ENCODE measurements around the gene MEGF9.
"Not testable (repeated sequence)": the region's sequence is repeated elsewhere in the genome, so short reads cannot be mapped to it uniquely, and the experiment has no call there.

The MEGF9 gene

DNA sequence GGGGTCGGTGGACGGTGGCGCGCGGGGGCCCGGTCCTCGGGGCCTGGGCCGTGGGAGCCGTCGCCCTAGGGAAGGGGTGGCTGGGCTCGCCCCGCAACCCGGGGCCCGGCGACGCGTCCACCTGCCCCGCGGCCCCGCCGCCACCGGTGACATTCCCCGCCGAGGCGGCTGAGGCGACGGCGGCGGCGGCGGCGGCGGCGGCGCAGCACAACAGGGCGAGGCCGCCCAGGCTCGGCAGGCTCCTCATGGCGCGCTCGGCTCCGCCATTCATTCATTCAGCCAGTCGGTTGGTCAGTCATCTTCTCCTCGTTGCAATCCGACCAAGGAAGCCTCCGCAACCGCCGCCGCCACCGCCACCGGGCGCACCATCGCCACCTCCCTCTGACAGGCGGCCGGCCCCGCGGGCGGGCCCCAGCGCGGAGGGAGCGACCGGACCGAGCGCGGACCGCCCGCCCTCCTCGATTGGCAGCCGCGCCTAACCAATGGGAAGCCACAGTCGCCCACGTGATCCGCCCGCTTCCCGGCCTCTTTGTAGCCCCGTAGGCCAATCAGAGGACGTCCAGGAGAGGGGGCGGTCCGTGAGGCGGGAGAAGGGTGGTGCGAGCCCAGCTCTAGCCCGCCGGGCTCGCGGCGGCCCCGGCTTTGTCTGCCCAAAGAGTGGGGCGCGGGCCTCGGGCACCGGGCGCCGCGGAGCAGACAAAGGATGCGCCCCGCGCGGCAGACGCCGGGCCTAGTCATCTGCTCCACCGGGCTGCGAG lies at the start of gene MEGF9:
Gene MEGF9 (minus strand): TSS at position 383 of the 758 bp plus-strand sequence. CDS start 112 bp downstream, at position 271.
- peak; percentile 91 to 92 for DNase-seq (ENCODE audit: low read depth in 2 of 2)

DNA sequence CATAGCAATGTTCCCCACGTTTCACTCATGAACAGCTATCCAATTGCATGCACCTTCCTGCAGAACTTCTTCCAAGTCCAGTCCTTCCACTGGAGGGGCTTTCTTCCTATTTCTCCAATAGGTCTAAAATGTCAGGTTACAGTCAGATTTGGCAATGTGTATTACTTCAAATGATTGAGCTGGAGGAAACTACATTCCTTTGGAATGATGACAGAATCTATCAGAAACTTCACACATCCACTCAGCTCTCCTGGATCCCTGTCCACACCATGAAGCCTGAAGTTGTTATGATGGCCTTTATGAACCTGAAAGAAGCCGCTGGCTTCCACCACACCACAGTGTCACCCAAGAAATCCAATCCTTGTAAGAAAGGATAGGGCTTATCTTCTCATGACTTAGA lies 46.7 kb upstream of the MEGF9 start:
- no peak for DNase-seq (ENCODE audit: low read depth in 2 of 2)

DNA sequence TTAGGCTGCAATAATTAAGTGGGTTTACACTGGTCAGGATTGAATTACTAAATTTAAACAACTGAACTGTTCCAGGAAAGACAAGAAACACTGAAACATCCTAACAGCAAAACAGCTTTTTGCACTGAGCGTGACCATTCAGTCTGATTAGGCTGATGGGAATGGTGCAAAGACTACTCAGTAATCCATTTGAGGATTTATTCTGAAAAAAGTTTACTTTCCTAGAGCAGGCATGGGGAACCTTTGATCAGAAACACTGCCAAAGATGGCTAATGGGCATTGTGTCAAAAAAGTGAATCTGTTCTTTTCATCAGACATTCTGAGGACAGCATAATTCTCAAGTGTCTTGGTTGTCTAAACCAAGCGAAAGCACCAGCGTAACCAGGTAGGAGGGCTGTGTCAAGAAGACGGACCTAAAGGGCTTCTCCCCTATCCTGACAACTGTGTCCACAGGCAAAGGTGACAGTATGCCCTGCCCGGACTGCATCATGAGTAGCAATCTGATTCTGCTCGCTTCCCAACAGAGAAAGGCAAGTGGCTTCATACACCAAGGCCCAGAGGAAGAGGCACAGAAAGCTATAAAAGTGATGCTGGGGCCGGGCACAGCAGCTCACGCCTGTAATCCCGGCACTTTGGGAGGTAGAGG lies 45.6 kb upstream of the MEGF9 start:
- no peak for DNase-seq (ENCODE audit: low read depth in 2 of 2)

DNA sequence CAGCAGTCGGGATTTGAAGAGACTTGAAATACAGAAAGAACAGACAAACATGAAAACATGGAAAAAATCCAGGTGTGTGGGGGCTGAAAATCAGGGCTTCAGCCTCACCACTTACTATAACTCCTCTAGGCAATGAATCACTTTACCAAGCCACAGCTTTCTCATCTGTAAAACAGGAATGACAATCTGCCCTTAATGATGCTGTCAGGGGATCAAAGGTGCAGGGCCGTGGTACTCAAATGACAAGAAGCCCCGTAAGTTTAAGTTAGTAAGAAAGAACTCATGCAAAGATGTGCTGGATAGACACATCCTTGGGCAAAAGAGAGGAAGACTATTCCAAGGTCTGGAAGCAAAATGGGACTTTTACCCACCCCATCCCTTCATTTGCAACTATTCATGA lies 44.3 kb upstream of the MEGF9 start:
- no peak for DNase-seq (ENCODE audit: low read depth in 2 of 2)

DNA sequence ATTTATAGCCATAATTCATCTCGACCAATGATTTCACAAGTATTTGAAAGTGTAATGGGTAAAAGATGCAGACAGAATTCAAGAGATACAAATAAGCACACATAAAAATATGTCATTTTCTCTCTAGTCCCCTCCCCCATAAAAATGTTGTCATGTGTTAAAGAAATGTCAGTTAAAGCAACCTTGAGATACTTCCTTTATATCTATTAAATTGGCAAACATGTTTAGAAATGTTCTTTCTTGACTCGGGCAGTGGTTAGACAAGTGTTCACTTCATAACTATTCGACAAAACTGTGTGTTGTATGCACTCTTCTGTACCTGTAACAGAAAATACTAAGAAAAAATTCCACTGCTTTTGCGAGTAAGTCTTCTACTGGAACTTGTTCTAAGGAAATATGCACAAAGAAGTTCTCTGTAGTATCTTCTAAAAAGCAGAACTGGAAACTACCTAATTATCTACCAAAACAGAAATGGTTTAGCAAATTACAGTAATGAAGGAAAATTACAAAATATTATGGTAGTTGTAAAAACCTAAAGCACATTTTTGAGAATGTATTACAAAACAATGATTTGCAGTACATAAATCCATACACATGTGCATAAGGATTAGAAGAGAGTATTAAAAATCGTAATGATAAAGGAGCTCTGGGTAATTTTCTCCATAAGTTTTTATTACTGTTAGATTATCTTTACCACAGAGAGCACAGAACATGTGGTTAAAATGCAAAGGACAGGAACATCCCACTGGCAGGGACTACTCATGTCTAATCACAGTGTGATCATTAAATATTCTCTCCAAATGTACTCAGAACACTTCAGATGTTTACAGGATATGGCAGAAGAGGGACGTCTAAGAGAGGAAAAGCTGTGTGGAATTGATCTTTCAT lies 43.0 kb upstream of the MEGF9 start:
- DNase-seq (ENCODE audit: low read depth in 2 of 2): no peak

DNA sequence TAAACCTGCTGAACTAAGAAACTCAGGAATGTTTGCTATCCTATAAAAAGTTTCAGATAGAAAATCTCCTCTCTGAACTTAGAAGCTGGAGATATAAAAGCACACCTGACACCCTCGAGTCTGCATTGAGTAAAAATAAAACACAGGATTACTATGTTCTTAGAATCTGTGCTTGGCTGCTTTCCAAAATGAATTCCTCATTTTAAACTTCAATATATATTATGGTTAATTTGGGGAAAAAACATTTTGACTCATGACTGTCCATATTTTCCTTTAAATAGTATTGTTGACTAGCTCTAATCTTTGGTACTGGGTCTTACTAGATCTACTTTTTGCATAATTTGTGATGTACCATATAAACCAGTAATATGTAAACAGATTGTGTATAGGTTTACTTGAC lies 42.3 kb upstream of the MEGF9 start:
- DNase-seq (ENCODE audit: low read depth in 2 of 2): no peak

DNA sequence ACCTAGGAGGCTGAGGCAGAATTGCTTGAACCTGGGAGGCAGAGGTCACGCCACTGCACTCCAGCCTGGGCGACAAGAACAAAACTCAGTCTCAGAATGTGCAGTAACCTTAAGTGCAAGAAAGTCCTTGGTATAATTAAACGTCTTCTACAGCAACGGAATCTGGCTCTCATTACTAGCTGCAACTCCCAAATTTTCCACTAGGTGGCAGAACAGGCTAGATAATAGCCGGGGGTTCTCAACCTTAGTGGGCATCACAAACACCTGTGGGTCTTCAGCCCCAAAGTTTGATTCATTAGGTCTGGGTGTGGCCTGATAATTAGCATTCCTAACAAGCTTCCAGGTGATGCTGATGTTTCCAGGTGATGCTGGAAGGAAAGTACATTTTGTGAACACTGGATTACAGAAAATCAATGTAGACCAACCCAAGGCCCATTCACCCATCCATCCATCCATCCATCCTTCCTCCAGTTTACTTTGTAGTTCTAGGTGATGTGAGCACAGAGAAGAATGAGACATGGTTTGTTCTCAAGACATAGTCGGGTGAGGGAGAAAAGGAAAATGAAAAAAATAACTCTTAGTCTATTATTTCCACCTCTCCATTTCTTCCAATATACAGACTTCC lies 41.7 kb upstream of the MEGF9 start:
- DNase-seq (ENCODE audit: low read depth in 2 of 2): peak; percentile 44 to 45

DNA sequence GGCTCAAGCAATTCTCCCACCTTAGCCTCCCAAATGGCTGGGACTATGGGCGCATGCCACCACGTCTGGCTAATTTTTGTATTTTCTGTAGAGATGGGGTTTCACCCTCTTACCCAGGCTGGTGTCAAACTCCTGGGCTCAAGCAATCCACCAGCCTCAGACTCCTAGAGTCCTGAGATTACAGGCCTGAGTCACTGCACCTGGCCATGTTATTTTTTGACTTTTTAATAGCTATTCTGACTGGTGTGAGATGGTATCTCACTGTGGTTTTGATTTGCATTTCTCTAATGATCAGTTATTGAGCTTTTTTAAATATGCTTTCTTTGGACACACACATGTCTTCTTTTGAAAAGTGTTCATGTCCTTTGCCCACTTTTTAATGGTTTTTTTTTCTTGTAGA lies 40.8 kb upstream of the MEGF9 start:
- no peak for DNase-seq (ENCODE audit: low read depth in 2 of 2)

DNA sequence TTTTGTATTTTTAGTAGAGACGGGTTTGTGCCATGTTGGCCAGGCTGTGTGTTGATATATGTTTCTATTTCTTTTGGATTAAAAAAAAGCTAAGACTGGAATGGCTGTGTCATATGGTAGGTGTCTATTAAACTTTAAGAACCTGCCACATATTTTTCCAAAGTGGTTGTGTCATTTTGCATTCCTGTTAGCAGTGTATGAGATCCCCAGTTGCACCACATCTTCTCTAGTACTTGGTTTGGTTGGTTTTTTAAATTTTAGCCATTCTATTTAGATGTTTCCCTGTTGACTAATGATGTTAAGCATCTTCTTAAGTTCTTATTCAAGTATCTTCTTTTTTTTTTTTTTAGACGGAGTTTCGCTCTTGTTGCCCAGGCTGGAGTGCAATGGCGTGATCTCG lies 36.2 kb upstream of the MEGF9 start:
- DNase-seq (ENCODE audit: low read depth in 2 of 2): no peak

DNA sequence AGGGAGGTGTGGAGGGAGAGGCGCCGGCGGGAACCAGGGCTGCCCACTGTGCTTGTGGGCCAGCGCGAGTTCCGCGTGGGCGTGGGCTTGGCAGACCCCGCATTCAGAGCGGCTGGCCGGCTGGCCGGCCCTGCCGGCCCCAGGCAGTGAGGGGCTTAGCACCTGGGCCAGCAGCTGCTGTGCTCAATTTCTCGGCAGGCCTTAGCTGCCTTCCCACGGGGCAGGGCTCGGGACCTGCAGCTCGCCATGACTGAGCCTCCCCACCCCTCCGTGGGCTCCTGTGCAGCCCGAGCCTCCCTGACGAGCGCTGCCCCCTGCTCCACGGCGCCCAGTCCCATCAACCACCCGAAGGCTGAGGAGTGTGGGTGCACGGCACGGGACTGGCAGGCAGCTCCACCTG lies 32.1 kb upstream of the MEGF9 start:
- not testable (repeated sequence) for DNase-seq (ENCODE audit: low read depth in 2 of 2)

DNA sequence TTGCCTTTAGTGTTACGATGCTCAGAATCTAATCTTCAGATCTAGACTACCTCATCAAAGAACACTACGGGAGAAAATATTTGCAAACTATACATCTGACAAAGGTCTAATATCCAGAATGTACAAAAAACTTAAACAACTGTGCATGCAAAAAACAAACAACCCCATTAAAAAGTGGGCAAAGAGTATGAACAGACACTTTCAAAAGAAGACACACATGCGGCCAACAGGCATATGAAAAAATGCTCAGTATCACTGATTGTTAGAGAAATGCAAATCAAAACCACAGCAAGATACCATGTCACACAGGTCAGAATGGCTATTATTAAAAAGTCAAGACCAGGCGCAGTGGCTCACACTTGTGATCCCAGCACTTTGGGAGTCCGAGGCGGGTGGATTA lies 31.0 kb upstream of the MEGF9 start:
- DNase-seq (ENCODE audit: low read depth in 2 of 2): no peak

DNA sequence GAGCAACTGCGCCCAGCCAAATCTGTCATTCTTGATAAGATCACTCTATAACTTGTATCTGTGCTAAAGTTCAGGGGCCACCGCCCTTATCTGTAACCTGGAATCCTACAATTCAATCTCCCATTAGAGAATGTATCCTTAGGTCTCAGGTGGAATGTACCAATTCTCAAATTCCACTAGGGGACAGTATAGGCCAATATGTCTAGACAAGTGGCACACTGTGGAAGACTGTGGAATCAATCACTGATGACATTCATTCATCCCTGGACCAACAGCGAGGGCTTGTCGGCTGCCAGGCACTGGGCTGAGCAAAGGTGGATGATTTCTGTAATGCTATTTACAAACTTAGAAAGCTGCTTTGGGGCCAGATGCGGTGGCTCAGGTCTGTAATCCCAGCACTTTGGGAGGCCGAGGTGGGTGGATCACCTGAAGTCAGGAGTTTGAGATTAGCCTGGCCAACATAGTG lies 28.7 kb upstream of the MEGF9 start:
- no peak for DNase-seq (ENCODE audit: low read depth in 2 of 2)

DNA sequence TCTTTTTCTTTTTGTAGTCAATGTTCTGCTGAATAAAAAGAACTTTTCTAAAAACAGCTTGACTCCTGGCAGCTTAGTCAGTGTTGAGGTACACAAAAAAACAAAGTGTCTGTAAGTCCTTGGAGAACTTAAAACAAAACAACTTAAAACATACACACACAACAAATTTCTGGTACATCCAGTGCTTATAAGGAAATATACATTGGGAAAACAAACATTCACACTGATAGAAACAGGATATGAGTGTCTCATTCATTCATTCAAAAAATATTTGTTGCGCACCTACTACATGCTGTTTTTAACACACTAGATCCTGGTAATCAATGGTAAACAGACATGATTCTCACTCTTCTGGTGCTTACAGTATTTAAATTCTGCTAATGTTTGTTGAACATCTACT lies 27.4 kb upstream of the MEGF9 start:
- no peak for DNase-seq (ENCODE audit: low read depth in 2 of 2)

DNA sequence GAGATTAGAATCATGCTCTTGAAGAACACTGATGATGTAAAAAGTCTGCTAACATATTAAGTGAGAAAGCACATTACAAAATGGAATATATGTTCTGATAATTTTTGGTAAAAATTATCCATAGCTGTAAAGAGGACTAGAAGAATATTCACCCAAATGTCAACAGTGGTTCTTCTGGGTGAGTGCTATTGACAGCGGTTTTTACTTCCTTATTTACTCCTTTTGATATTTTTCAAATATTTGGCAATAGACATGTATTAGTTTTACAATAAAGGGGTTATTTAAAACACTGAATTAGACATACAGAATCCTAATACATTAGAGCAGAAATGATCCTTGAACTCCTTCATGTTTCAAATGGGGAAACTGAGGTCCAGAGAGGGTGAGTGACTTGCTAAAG lies 26.9 kb upstream of the MEGF9 start:
- DNase-seq (ENCODE audit: low read depth in 2 of 2): no peak

DNA sequence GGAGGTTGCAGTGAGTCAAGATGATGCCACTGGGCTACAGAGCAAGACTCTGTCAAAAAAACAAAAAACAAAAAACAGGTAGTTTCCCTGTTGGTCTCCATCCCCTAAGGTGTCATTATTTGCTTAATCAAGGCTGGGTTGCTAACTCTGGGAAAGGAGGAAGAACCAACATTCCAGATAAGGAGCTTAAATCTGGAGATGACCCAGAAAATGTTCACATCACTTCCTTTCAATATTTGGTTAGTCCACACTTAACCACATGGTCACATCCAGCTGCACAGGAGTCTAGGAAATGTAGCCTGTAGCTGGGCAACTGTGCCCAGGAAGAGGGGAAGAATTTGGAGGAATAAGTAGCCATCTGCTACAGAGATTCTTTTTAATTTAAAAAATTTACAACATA lies 25.9 kb upstream of the MEGF9 start:
- DNase-seq (ENCODE audit: low read depth in 2 of 2): no peak

DNA sequence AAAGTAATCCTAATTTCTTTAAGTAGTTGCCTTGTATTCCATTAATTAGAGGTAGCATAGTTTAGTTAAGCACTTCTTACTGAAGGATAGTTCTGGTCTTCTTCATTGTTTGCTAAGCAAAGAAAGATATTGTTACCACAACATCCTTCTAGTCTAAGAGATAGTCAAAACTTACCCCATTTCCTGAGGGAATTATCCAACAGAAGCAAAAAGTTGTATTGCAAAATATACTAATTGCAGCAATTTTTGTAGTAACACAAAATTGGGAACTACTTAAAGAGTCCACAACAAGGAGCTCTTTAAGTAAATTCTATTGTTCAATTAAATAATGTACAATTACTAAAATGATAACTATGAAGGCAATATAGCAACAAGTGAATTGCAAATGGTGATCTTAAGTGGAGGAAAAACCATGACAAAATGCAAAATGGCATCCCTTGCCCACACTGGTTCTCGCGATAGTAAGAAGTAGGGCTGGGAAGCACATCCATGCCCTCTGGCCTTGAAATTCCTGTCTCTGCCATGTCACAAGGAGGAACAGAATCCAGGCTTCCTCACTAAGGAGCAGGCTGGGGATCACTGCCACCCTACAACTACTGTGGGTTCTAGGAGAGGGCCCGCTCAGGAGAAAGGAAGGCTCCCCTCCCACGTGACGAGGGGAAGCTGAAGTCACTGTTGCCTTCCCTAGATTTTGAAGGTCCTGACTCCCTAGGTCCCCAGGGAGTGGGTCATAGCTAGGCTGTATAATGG lies 23.3 kb upstream of the MEGF9 start:
- no peak for DNase-seq (ENCODE audit: low read depth in 2 of 2)

DNA sequence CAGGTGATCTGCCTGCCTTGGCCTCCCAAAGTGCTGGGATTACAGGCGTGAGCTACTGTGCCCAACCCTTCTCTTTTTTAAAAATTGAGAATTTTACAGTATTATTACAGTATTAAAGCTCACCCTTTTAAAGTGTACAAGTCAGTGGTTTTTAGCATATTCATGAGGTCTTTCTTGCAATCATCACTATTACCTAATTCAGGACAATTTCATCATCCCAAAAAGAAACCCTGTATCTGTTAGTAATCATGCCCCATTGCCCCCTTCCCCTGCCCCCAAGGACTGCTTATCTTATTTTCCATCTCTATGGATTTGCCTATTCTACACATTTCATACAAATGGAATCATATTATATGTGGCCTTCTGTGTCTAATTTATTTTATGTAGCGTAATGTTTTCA lies 22.6 kb upstream of the MEGF9 start:
- no peak for DNase-seq (ENCODE audit: low read depth in 2 of 2)

DNA sequence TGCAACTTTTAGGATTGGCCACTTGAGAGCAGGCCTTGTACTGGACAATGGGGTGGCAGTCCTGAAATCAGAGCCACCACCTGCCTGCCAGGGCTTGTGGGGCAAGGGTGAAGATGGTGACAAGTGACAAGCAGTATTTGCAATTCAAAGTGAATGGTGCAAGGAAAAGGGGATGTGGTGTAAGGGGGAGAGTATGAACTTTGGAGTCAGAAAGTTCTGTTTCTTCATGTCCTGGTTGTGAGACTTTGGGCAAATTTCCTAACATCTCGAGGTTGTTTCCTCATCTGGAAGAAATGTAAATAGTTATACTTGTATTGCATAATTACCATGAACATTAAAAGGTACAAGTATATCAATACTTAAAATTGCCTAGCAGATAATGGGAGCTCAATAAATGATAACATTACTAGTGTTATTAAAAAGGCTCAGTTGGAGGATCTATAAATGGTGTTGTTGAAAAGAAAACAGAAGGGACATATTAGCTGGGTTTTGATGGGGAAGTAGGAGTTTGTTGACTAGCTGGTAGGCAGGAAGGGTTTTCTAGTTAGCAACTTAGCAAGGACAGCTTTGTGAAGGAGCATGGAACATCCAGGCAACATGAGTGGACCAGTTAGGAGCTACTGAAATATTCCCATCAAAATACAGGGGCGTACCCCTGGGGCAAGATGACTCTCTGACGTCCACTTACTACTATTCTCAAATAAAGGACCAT lies 21.3 kb upstream of the MEGF9 start:
- DNase-seq (ENCODE audit: low read depth in 2 of 2): no peak

DNA sequence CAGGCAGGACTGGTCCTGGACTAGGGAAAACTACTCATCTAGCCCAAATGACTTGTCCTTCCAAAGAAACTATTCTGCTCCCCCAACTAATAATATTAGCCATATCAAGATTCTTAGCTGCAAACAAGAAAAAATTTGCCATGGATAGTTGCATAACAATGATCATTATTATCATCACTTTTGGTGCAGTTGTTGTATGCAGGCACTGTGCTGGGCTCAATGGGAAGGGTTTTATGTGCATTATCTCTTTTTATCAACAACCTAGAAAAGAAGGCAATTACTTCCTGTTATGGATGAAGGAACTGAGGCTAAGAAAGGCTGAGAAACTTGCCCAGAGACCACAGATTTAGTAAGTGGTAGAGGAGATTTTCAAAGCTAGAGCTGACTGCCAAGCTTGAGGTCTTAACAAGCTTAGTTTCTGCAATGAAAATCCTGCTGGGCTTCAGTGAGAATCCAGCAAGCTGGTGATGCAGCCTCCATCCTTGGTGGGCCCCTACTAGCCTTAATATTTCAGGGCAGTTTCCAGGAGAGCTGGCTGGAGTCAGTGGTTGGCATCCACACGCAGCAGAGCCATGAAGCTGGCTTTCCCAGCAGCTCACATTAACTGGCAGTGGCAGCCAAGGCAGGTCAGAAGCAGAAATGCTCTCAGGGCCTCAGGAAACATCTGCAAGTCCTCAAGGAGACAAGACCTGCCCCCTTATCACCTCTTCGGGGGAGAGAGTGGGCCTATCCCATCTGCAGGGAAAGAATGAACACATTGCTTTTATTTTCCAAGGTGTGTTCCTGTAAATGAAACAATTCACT lies 20.5 kb upstream of the MEGF9 start:
- no peak for DNase-seq (ENCODE audit: low read depth in 2 of 2)

DNA sequence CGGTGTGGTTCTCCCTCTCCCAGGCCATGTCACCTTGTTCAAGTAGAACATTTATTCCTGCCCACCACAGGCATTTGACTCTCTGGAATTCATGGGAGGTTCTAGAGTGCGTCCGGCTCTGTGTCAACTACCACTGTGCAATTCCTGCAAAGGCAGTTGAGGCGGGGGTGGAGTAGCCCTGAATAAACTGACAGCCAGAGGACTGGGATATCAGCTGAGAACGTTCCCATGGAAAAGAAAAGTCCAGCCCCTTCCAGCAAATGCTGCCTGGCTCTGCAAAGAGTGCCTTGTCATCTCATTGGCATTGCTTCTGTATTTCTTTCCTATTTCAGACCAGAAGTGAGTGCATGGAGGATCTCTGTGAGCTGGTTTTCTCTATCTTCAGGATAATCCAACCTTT lies 18.9 kb upstream of the MEGF9 start:
- DNase-seq (ENCODE audit: low read depth in 2 of 2): no peak

Measured in stimulated activated CD8-positive, alpha-beta memory T cell treated with anti-CD3 and anti-CD28 coated beads, Interleukin-7, amount 100 ng/mL, for 1 hour (primary cell).